H9 (cell line): Measurements from ENCODE around the gene RERE. TPM values are rescaled to one million over a fixed set of nuclear protein-coding genes. Genes with fewer than 3 reads are reported as not detected.

ENCODE experiments used
- DNase-seq: peaks from one replicate; pipeline ENCODE4 v3.0.0-alpha.2; 2017
- H2AFZ ChIP-seq: one replicate; pipeline ENCODE4 v1.6.1; 2013; ENCODE audit warnings: mild to moderate bottlenecking, low read length, control low read depth, moderate library complexity
- H2AK5ac ChIP-seq: 2 replicates; pipeline ENCODE4 v1.6.1; 2013; ENCODE audit warnings: low read length, control low read depth, mixed read lengths; ENCODE audit not compliant: insufficient read length
- H2BK120ac ChIP-seq: one replicate; pipeline ENCODE4 v1.6.1; 2013; ENCODE audit warnings: low read depth, mild to moderate bottlenecking, low read length, control low read depth, inconsistent platforms; ENCODE audit not compliant: poor library complexity, severe bottlenecking
- H2BK12ac ChIP-seq: 2 replicates; pipeline ENCODE4 v1.6.1; 2013; ENCODE audit warnings: low read length, control low read depth, mixed read lengths, low read depth; ENCODE audit not compliant: insufficient read length
- H2BK15ac ChIP-seq: 2 replicates; pipeline ENCODE4 v1.6.1; 2013; ENCODE audit warnings: low read depth, low read length, control low read depth
- H2BK20ac ChIP-seq: one replicate; pipeline ENCODE4 v1.6.1; 2013; ENCODE audit warnings: low read depth, mild to moderate bottlenecking, low read length, control low read depth, inconsistent platforms; ENCODE audit not compliant: poor library complexity, severe bottlenecking
- H2BK5ac ChIP-seq: 2 replicates; pipeline ENCODE4 v1.6.1; 2013; ENCODE audit warnings: low read length, control low read depth, mixed read lengths; ENCODE audit not compliant: insufficient read length
- H3K14ac ChIP-seq: 2 replicates; pipeline ENCODE4 v1.6.1; 2013; ENCODE audit warnings: low read length, control low read depth; ENCODE audit not compliant: insufficient read depth
- H3K18ac ChIP-seq: 2 replicates; pipeline ENCODE4 v1.6.1; 2013; ENCODE audit warnings: low read depth, mild to moderate bottlenecking, mixed read lengths, low read length, control low read depth; ENCODE audit not compliant: insufficient read length
- H3K23ac ChIP-seq: 2 replicates; pipeline ENCODE4 v1.6.1; 2013; ENCODE audit warnings: low read length, control low read depth, mixed read lengths, low read depth; ENCODE audit not compliant: insufficient read length
- H3K23me2 ChIP-seq: 2 replicates; pipeline ENCODE4 v1.6.1; 2013; ENCODE audit warnings: low read depth, mild to moderate bottlenecking, mixed read lengths, low read length, control low read depth; ENCODE audit not compliant: insufficient read length, poor library complexity, severe bottlenecking
- H3K27ac ChIP-seq: 2 replicates; pipeline ENCODE4 v1.5.1; 2013; ENCODE audit warnings: low read length, control low read depth, mixed read lengths, low read depth; ENCODE audit not compliant: insufficient read length
- H3K27me3 ChIP-seq: 2 replicates; pipeline ENCODE4 v1.6.1; 2013; ENCODE audit warnings: low read length, control low read depth, inconsistent platforms; ENCODE audit not compliant: insufficient read depth
- H3K4ac ChIP-seq: 2 replicates; pipeline ENCODE4 v1.6.1; 2013; ENCODE audit warnings: low read depth, mild to moderate bottlenecking, control low read depth, inconsistent platforms, low read length, moderate library complexity
- H3K4me1 ChIP-seq: 2 replicates; pipeline ENCODE4 v1.6.1; 2013; ENCODE audit warnings: low read length, control low read depth, inconsistent platforms; ENCODE audit not compliant: insufficient read depth
- H3K4me2 ChIP-seq: 2 replicates; pipeline ENCODE4 v1.6.1; 2013; ENCODE audit warnings: low read length, control low read depth, mixed read lengths; ENCODE audit not compliant: insufficient read length, insufficient read depth
- H3K56ac ChIP-seq: 2 replicates; pipeline ENCODE4 v1.6.1; 2013; ENCODE audit warnings: low read depth, mild to moderate bottlenecking, mixed read lengths, low read length, control low read depth; ENCODE audit not compliant: insufficient read length
- H3K79me1 ChIP-seq: 2 replicates; pipeline ENCODE4 v1.6.1; 2013; ENCODE audit warnings: low read depth, mild to moderate bottlenecking, moderate library complexity, low read length, control low read depth, inconsistent platforms; ENCODE audit not compliant: insufficient read depth, poor library complexity, severe bottlenecking
- H3K79me2 ChIP-seq: 2 replicates; pipeline ENCODE4 v1.6.1; 2013; ENCODE audit warnings: low read length, control low read depth, inconsistent platforms; ENCODE audit not compliant: insufficient read depth
- H3K9ac ChIP-seq: 2 replicates; pipeline ENCODE4 v1.6.1; 2013; ENCODE audit warnings: low read length, control low read depth, mixed read lengths; ENCODE audit not compliant: insufficient read length; ENCODE audit errors: extremely low read depth
- H3K9me3 ChIP-seq: one replicate; pipeline ENCODE4 v1.6.1; 2013; ENCODE audit warnings: low read depth, low read length, inconsistent platforms; ENCODE audit not compliant: control insufficient read depth
- H3T11ph ChIP-seq: one replicate; pipeline ENCODE4 v1.6.1; 2013; ENCODE audit warnings: mild to moderate bottlenecking, low read length, control low read depth, inconsistent platforms
- H4K20me1 ChIP-seq: one replicate; pipeline ENCODE4 v1.6.1; 2013; ENCODE audit not compliant: control insufficient read depth, insufficient read length, insufficient read depth
- H4K5ac ChIP-seq: 2 replicates; pipeline ENCODE4 v1.6.1; 2013; ENCODE audit warnings: low read depth, mild to moderate bottlenecking, mixed read lengths, low read length, control low read depth; ENCODE audit not compliant: insufficient read length
- H4K8ac ChIP-seq: replicated peaks from 2 replicates; pipeline ENCODE4 v1.6.1; 2013; ENCODE audit warnings: low read length, control low read depth, mixed read lengths, low read depth; ENCODE audit not compliant: insufficient read length
- H4K91ac ChIP-seq: 2 replicates; pipeline ENCODE4 v1.6.1; 2013; ENCODE audit warnings: low read depth, mild to moderate bottlenecking, moderate library complexity, mixed read lengths, low read length, control low read depth; ENCODE audit not compliant: insufficient read length
- H3K27ac Mint-ChIP-seq, 3 experiments: 2 replicates in 2 of 3; 3 replicates in 1 of 3; pipeline ENCODE4 v1.8.0; 2020 to 2021; ENCODE audit warnings: mixed read lengths in 3 of 3, mild to moderate bottlenecking in 1 of 3, moderate library complexity in 1 of 3
- H3K27me3 Mint-ChIP-seq: 2 replicates; pipeline ENCODE4 v1.8.0; 2021; ENCODE audit warnings: low read depth, mild to moderate bottlenecking, moderate library complexity, mixed read lengths
- H3K36me3 Mint-ChIP-seq, 3 experiments: 2 replicates in 2 of 3; 3 replicates in 1 of 3; pipeline ENCODE4 v1.8.0; 2020 to 2021; ENCODE audit warnings: low read depth in 3 of 3, mixed read lengths in 3 of 3; ENCODE audit not compliant: insufficient read depth in 1 of 3
- H3K4me1 Mint-ChIP-seq, 2 experiments: 2 replicates each; pipeline ENCODE4 v1.8.0; 2020; ENCODE audit warnings: mixed read lengths in 2 of 2
- H3K4me3 Mint-ChIP-seq, 2 experiments: 2 replicates in 1 of 2; 3 replicates in 1 of 2; pipeline ENCODE4 v1.8.0; 2020 to 2021; ENCODE audit warnings: mild to moderate bottlenecking in 2 of 2, mixed read lengths in 2 of 2, moderate library complexity in 1 of 2
- H3K9me3 Mint-ChIP-seq, 2 experiments: 2 replicates in 1 of 2; 3 replicates in 1 of 2; pipeline ENCODE4 v1.8.0; 2020; ENCODE audit warnings: mild to moderate bottlenecking in 2 of 2, mixed read lengths in 2 of 2, moderate library complexity in 1 of 2
- CTCF ChIP-seq: fragments of 200-600 bp; sonication (generic); conservative IDR thresholded peaks from 3 replicates; pipeline ENCODE4 v1.8.0; 2021; ENCODE audit warnings: antibody characterized with exemption, mild to moderate bottlenecking
- WGBS: extraction: QIAGEN DNeasy Blood & Tissue Kit; methylation state at CpG from one replicate; pipeline ENCODE4 v1.1.7; 2013; ENCODE audit warnings: missing lambda C conversion rate, low lambda C conversion rate, mixed read lengths; ENCODE audit not compliant: insufficient read length; ENCODE audit errors: extremely low coverage; 5-methylcytosine and 5-hydroxymethylcytosine counted together
- total RNA-seq: library from RNA; stranded (reverse); gene quantifications from 2 replicates; pipeline ENCODE4 v1.2.1, GENCODE V29; 2021

The RERE gene
- total RNA-seq, 1 experiment from 2014 or later, result 103 TPM

- no CpG with 5 or more reads among the region's 3 CpGs for WGBS
- H3K4me1 Mint-ChIP-seq, result peaks cover 68 to 80% of the 10 kb centered on the region in 2 experiments
Measured at GRCh38 chr1:8441426-8441825, 376.0 kb downstream of the RERE start.

More at GRCh38 chr1:8441426-8441825, 376.0 kb downstream of the RERE start:
- no peak overlapping the region for H4K91ac ChIP-seq
- H3K14ac ChIP-seq, result no peak overlapping the region
- H3K23ac ChIP-seq, result no peak overlapping the region
- no peak overlapping the region for H2BK12ac ChIP-seq
- no peak overlapping the region for H2BK15ac ChIP-seq
- H3K9ac ChIP-seq, result no peak overlapping the region
- Mint-ChIP-seq H3K4me3 (no peak overlapping the region), H3K9me3 (peaks cover 5 to 7% of the 10 kb centered on the region in 2 experiments; a peak in 3 of 5 replicates), H3K27me3 (no peaks in the 10 kb centered on the region), H3K27ac (peak overlapping the region; percentile 27 to 85 (median 72); a peak in 4 of 7 replicates), H3K36me3 (peaks cover 7 to 8% (median 7%) of the 10 kb centered on the region in 3 experiments; a peak in 6 of 7 replicates)
- H3K79me2 ChIP-seq, result no peaks in the 10 kb centered on the region; the same call in 1 of the 2 replicates
- no peak overlapping the region for H3T11ph ChIP-seq
- no peaks in the 10 kb centered on the region for H3K79me1 ChIP-seq
- H2BK120ac ChIP-seq, result no peak overlapping the region
- no peak overlapping the region for H2BK5ac ChIP-seq
- H4K20me1 ChIP-seq, result no peaks in the 10 kb centered on the region
- peaks cover 7% of the 10 kb centered on the region; the same call in 1 of the 2 replicates for H3K4me1 ChIP-seq
- H3K27me3 ChIP-seq, result no peaks in the 10 kb centered on the region
- H3K4ac ChIP-seq, result no peak overlapping the region
- no peak overlapping the region for H3K56ac ChIP-seq
- no peak overlapping the region for H4K5ac ChIP-seq
- no peak for DNase-seq
- H2AK5ac ChIP-seq, result no peak overlapping the region
- H3K23me2 ChIP-seq, result no peaks in the 10 kb centered on the region
- no peak overlapping the region for H3K27ac ChIP-seq
- H3K18ac ChIP-seq, result no peak overlapping the region
- H2AFZ ChIP-seq, result no peak overlapping the region
- H4K8ac ChIP-seq, result no peak overlapping the region
- H2BK20ac ChIP-seq, result no peak overlapping the region
- no peak overlapping the region for H3K4me2 ChIP-seq
- no peak for TF ChIP-seq CTCF
- H3K9me3 ChIP-seq, result no peaks in the 10 kb centered on the region
